ENCODE data around the gene HTR7. TPM values are rescaled to one million over a fixed set of nuclear protein-coding genes. Genes with fewer than 3 reads are reported as not detected.

Gene HTR7
- total RNA-seq, 4 donors from 2014 or later: 0.33 to 1.7 (median 0.40) TPM

GRCh38 chr10:90862908-90863514 lies 5.2 kb upstream of the HTR7 start:
- Histone ChIP-seq H3K27ac (replicated peaks in 1 of 4) (no peak overlapping the region), H3K9me3 (no peaks in the 10 kb centered on the region), H3K36me3 (no peaks in the 10 kb centered on the region), H3K4me1 (peaks cover 0 to 6% (median 3%) of the 10 kb centered on the region in 4 donors), H3K27me3 (peaks cover 0 to 32% (median 0%) of the 10 kb centered on the region in 4 donors), H3K4me3 (no peak overlapping the region)
- intact Hi-C loops (cut with DNase I): loop anchor here (10.0 kb wide), 1 partner anchor 1068 kb away; no protein-coding TSS in a partner anchor
- 34% methylated on average over 2 of the region's 2 CpGs for whole genome bisulfite sequencing
- TF ChIP-seq CTCF (IDR thresholded peaks at IDR 0.05) (peak; percentile 42 to 56 (median 45)), POLR2AphosphoS5 (IDR thresholded peaks at IDR 0.05) (no peak)
- no peak for DNase-seq (ENCODE audit: extremely low spot score)

DNA sequence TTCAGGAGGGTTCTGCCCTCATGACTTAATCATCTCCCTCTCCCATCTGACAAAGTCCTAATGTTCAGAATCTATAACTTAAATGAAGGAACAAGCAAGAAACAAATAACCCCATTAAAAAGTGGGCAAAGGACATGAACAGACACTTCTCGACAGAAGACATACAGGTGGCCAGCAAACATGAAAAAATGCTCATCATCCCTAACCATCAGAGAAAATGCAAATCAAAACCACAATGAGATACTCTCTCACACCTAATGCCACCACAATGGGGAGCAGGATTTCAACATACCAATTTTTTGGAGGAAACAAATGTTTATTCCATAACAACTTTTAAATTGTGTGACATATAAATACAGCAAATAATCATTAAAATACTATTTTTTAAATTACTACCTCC lies 3.0 kb upstream of the HTR7 start:
- no peak overlapping the region for H3K4me3 ChIP-seq
- peaks cover 7 to 19% (median 13%) of the 10 kb centered on the region in 4 donors for H3K4me1 ChIP-seq
- peaks cover 0 to 38% (median 13%) of the 10 kb centered on the region in 4 donors for H3K27me3 ChIP-seq
- no peak overlapping the region for H3K27ac ChIP-seq (replicated peaks in 1 of 4)
- no peaks in the 10 kb centered on the region for H3K9me3 ChIP-seq
- intact Hi-C loops (cut with DNase I): loop anchor here (10.0 kb wide), 1 partner anchor 1066 kb away; no protein-coding TSS in a partner anchor
- 79% methylated on average over 1 of the region's 1 CpG for WGBS
- H3K36me3 ChIP-seq: no peaks in the 10 kb centered on the region
- no peak for DNase-seq (ENCODE audit: extremely low spot score)
- no peak for TF ChIP-seq EP300 (IDR thresholded peaks at IDR 0.05)
- no peak for TF ChIP-seq POLR2AphosphoS5 (IDR thresholded peaks at IDR 0.05)
- TF ChIP-seq POLR2A (IDR thresholded peaks at IDR 0.05; ENCODE audit: low read depth): no peak
- TF ChIP-seq CTCF (IDR thresholded peaks at IDR 0.05): no peak

GRCh38 chr10:90859321-90859751 lies 1.5 kb upstream of the HTR7 start:
- Histone ChIP-seq H3K36me3 (no peaks in the 10 kb centered on the region), H3K27ac (replicated peaks in 1 of 4) (no peak overlapping the region), H3K4me1 (peaks cover 7 to 19% (median 13%) of the 10 kb centered on the region in 4 donors), H3K27me3 (peaks cover 0 to 52% (median 15%) of the 10 kb centered on the region in 4 donors), H3K9me3 (no peaks in the 10 kb centered on the region), H3K4me3 (no peak overlapping the region)
- intact Hi-C loops (cut with DNase I): no loop called here
- TF ChIP-seq EP300 (IDR thresholded peaks at IDR 0.05) (no peak), CTCF (IDR thresholded peaks at IDR 0.05) (no peak), POLR2AphosphoS5 (IDR thresholded peaks at IDR 0.05) (no peak), POLR2A (IDR thresholded peaks at IDR 0.05; ENCODE audit: low read depth) (no peak)
- WGBS: 77% methylated on average over 5 of the region's 5 CpGs
- DNase-seq (ENCODE audit: extremely low spot score): no peak

DNA sequence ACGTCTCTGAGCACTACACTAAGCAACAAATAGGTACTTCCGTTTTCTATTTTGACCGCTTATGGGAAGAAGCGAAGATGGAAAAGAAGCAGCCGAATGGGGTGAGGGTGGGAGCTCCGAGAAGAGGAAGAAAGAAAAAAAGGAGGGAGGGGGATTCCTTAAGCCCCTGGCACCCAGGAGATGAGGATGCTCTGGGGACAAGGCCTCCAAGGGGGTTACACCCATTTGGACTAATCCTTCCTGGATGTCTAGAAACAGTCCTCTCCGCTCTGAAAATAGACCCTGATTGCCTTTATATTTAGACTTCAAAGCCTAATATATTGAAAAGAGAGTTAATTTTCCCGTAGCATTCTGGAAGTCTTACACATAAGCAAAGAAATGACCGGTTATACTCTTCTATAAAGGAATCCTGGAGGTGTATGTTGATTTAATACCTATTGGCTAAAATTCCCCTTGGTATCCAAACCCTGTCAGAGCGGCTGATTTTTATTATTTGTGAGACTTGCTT lies 676 bp upstream of the HTR7 start:
- intact Hi-C loops (cut with DNase I): no loop called here
- H3K4me1 ChIP-seq: peaks cover 7 to 19% (median 13%) of the 10 kb centered on the region in 4 donors
- H3K9me3 ChIP-seq: no peaks in the 10 kb centered on the region
- peak overlapping the region in 3 of 4 donors; percentile 38 to 59 (median 51) for H3K27ac ChIP-seq (replicated peaks in 1 of 4)
- H3K27me3 ChIP-seq: peaks cover 0 to 52% (median 18%) of the 10 kb centered on the region in 4 donors
- H3K36me3 ChIP-seq: no peaks in the 10 kb centered on the region
- peak overlapping the region; percentile 61 to 84 (median 66) for H3K4me3 ChIP-seq
- 43% methylated on average over 10 of the region's 10 CpGs for WGBS
- TF ChIP-seq POLR2A (IDR thresholded peaks at IDR 0.05; ENCODE audit: low read depth) (no peak), POLR2AphosphoS5 (IDR thresholded peaks at IDR 0.05) (no peak), CTCF (IDR thresholded peaks at IDR 0.05) (no peak), EP300 (IDR thresholded peaks at IDR 0.05) (no peak)
- DNase-seq (ENCODE audit: extremely low spot score): no peak
